NAMALWA (cell line): ENCODE data around the gene SECISBP2L.
A peak's percentile ranks its signal among the peaks of the same experiment; 100 is the strongest.

Experiments
- DNase-seq: peaks from one replicate; pipeline ENCODE4 v3.0.0-alpha.2; 2015; ENCODE audit warnings: low spot score

The SECISBP2L gene

GRCh38 chr15:48966595-48967301, 79.5 kb downstream of the SECISBP2L start:
- peak; percentile 7 for DNase-seq

GRCh38 chr15:48965972-48966371, 80.3 kb downstream of the SECISBP2L start:
- DNase-seq: peak; percentile 15

- DNase-seq: no peak
Observed at GRCh38 chr15:48964898-48965297, 81.3 kb downstream of the SECISBP2L start.

GRCh38 chr15:48963524-48964113, 82.6 kb downstream of the SECISBP2L start, which contains the start of gene SHC4:
TSS of gene SHC4 (minus strand) at chr15:48963919. CDS start at chr15:48963015, 904 bp downstream.
- peak; percentile 8 for DNase-seq

- no peak for DNase-seq
Observed at GRCh38 chr15:48962662-48963523, 83.4 kb downstream of the SECISBP2L start.

- no peak for DNase-seq
Observed at GRCh38 chr15:48955967-48956366, 90.3 kb downstream of the SECISBP2L start.

GRCh38 chr15:48955370-48955769, 90.9 kb downstream of the SECISBP2L start:
- no peak for DNase-seq

GRCh38 chr15:48954538-48954937, 91.7 kb downstream of the SECISBP2L start:
- DNase-seq: no peak

GRCh38 chr15:48946840-48947187, 99.4 kb downstream of the SECISBP2L start:
- no peak for DNase-seq

- DNase-seq: no peak
Observed at GRCh38 chr15:48946074-48946839, 100.0 kb downstream of the SECISBP2L start.

- no peak for DNase-seq
Observed at GRCh38 chr15:48945386-48945785, 100.9 kb downstream of the SECISBP2L start.

- DNase-seq: no peak
Observed at GRCh38 chr15:48941904-48942303, 104.3 kb downstream of the SECISBP2L start.

- DNase-seq: no peak
Observed at GRCh38 chr15:48940508-48940907, 105.7 kb downstream of the SECISBP2L start.

GRCh38 chr15:48939648-48940047, 106.6 kb downstream of the SECISBP2L start:
- DNase-seq: no peak
